SIG-M5 (cell line): ENCODE data around the gene MPRIP.
"Not testable (repeated sequence)": the region's sequence is repeated elsewhere in the genome, so short reads cannot be mapped to it uniquely, and the experiment has no call there.

ENCODE experiments used
- DNase-seq: peaks from one replicate; lab custom pipeline; 2025; lab: John Stamatoyannopoulos, UW

The MPRIP gene

GRCh38 chr17:17168401-17168800, 126.1 kb downstream of the MPRIP start:
- no peak for DNase-seq

- DNase-seq: no peak
Observed at GRCh38 chr17:17169396-17169795, 127.1 kb downstream of the MPRIP start.

- no peak for DNase-seq
Observed at GRCh38 chr17:17170346-17170985, 128.2 kb downstream of the MPRIP start.

GRCh38 chr17:17171186-17171585, 128.9 kb downstream of the MPRIP start:
- no peak for DNase-seq

- no peak for DNase-seq
Observed at GRCh38 chr17:17172001-17172939, 130.0 kb downstream of the MPRIP start.

GRCh38 chr17:17172990-17173389, 130.7 kb downstream of the MPRIP start:
- DNase-seq: no peak

GRCh38 chr17:17173921-17174320, 131.7 kb downstream of the MPRIP start:
- DNase-seq: no peak

- DNase-seq: no peak
Observed at GRCh38 chr17:17175340-17175739, 133.1 kb downstream of the MPRIP start.

- no peak for DNase-seq
Observed at GRCh38 chr17:17175917-17176316, 133.7 kb downstream of the MPRIP start.

GRCh38 chr17:17176341-17176740, 134.1 kb downstream of the MPRIP start:
- no peak for DNase-seq

GRCh38 chr17:17177176-17177575, 134.9 kb downstream of the MPRIP start:
- no peak for DNase-seq

- no peak for DNase-seq
Observed at GRCh38 chr17:17179371-17179827, 137.1 kb downstream of the MPRIP start.

GRCh38 chr17:17180141-17180603, 137.9 kb downstream of the MPRIP start:
- DNase-seq: no peak

GRCh38 chr17:17180741-17181525, 138.7 kb downstream of the MPRIP start:
- DNase-seq: no peak

GRCh38 chr17:17181666-17182597, 139.7 kb downstream of the MPRIP start:
- no peak for DNase-seq

- no peak for DNase-seq
Observed at GRCh38 chr17:17182598-17183136, 140.4 kb downstream of the MPRIP start.

GRCh38 chr17:17183744-17184143, 141.5 kb downstream of the MPRIP start:
- no peak for DNase-seq

- not testable (repeated sequence) for DNase-seq
Observed at GRCh38 chr17:17184985-17185757, 142.9 kb downstream of the MPRIP start.

- no peak for DNase-seq
Observed at GRCh38 chr17:17186051-17186450, 143.8 kb downstream of the MPRIP start.
